Stomach (tissue), 9 donors: Measurements from ENCODE around the gene ACTL6B. TPM values are rescaled to one million over a fixed set of nuclear protein-coding genes. Genes with fewer than 3 reads are reported as not detected.
"Not testable (repeated sequence)": the region's sequence is repeated elsewhere in the genome, so short reads cannot be mapped to it uniquely, and the experiment has no call there.

ENCODE experiments used
- DNase-seq, 2 donors: peaks; one replicate each; pipeline versions ENCODE4 v3.0.0 to v3.0.0-alpha.2; 2013 to 2019
- H3K27ac ChIP-seq, 5 donors: fragments of 200-600 bp in 4 of 5; sonication (generic) in 4 of 5; one replicate each; pipeline ENCODE4 v1.5.1; 2013 to 2019; ENCODE audit warnings: mild to moderate bottlenecking in 1 of 5, moderate library complexity in 1 of 5
- H3K27me3 ChIP-seq, 3 donors: fragments of 200-600 bp; sonication (generic); one replicate each; pipeline ENCODE4 v1.5.1; 2017 to 2019; ENCODE audit warnings: mixed run types in 1 of 3
- H3K36me3 ChIP-seq, 4 donors: fragments of 200-600 bp; sonication (generic); 1 replicate in 3 of 4; 2 replicates in 1 of 4; pipeline ENCODE4 v1.5.1; 2016 to 2019
- H3K4me1 ChIP-seq, 4 donors: fragments of 200-600 bp; sonication (generic); one replicate each; pipeline ENCODE4 v1.5.1; 2016 to 2019
- H3K4me3 ChIP-seq, 4 donors: fragments of 200-600 bp; sonication (generic) in 3 of 4; one replicate each; pipeline ENCODE4 v1.5.1; 2016 to 2019; ENCODE audit warnings: mild to moderate bottlenecking in 1 of 4
- H3K9me3 ChIP-seq, 4 donors: fragments of 200-600 bp; sonication (generic); one replicate each; pipeline ENCODE4 v1.5.1; 2016 to 2019
- EP300 ChIP-seq: sonication (generic); formaldehyde crosslinking; IDR thresholded peaks from one replicate; pipeline ENCODE4 v1.6.1; 2017; ENCODE audit warnings: antibody characterized with exemption
- POLR2A ChIP-seq, 4 donors: fragments of 450-650 bp; IDR thresholded peaks; one replicate each; pipeline ENCODE4 v1.6.1; 2016; ENCODE audit warnings: antibody characterized with exemption in 4 of 4, control low read depth in 2 of 4, mild to moderate bottlenecking in 1 of 4, moderate library complexity in 1 of 4
- POLR2AphosphoS5 ChIP-seq, 3 donors: sonication (generic); formaldehyde crosslinking; IDR thresholded peaks; one replicate each; pipeline ENCODE4 v1.6.1; 2016; ENCODE audit warnings: antibody characterized with exemption in 3 of 3
- WGBS, 5 donors: extraction: QIAGEN DNeasy Blood & Tissue Kit in 3 of 5; methylation state at CpG; one replicate each; pipeline versions ENCODE4 v1.1.5 to v1.1.7; 2013 to 2018; 5-methylcytosine and 5-hydroxymethylcytosine counted together
- intact Hi-C: fragments of 100-400 bp; cut with DNase I; formaldehyde crosslinking; loops from one replicate; pipeline ENCODE4 v1.15.1; 2023; ENCODE audit warnings: low total_unique reads
- polyA plus RNA-seq, 3 donors: library from polyadenylated mRNA; stranded (reverse); fragments of 200-250 nt; gene quantifications; one replicate each; pipeline ENCODE4 v1.2.3, GENCODE V29; 2013
- total RNA-seq, 5 donors: library from RNA; depleted of rRNA; stranded (reverse); fragments of >200 nt; gene quantifications; one replicate each; pipeline versions ENCODE4 v1.1.0 to v1.2.3, GENCODE V29; 2014 to 2016
- TF ChIP-seq, protein P1 (sequence below), 7 experiments: fragments of 450-650 bp in 4 of 7; fragments of 200-600 bp in 3 of 7; sonication (generic) in 3 of 7; IDR thresholded peaks; one replicate each; pipeline ENCODE4 v1.5.1; 2016 to 2019; ENCODE audit warnings: antibody characterized with exemption in 7 of 7, control low read depth in 2 of 7, mild to moderate bottlenecking in 1 of 7
- donor health status: healthy with polysubstance abuse.
- donor health status: Bipolar disorder and iron deficiency.
- donor health status: healthy.

The ACTL6B gene
- total and polyA plus RNA-seq, 8 donors = 0.25 to 1.4 (median 0.43) TPM; not detected in 3

DNA sequence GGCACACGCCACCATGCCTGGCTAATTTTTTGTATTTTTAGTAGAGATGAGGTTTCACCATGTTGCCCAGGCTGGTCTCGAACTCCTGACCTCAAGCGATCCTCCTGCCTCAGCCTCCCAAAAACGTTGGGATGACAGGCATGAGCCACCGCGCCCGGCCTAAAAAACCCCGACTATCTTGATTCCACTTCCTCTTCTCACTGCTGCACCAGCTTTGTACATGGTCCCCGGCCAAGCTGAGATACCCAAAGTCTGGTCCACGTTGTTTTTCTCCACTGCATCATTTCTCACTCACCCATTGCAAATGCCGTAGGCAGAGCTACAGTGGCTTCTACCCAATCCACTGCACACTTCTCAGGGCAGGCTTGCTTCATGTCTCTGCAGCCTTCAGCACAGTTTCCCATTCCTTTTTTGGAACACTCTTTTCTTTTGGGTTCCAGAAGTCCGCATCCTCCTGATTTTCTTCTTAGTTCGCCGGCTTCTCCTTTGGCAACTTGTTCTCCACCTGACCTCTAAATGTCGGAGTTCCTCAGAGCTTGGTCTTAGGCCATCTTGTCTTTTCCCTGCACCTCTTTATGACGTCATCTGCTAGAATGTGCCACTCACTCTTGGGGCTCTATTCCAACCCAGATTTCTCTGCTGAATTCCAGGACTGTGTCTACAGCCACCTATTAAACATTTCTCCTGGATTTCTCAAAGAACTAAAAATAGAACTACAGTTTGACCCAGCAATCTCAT lies 11.3 kb upstream of the ACTL6B start:
- Histone ChIP-seq H3K9me3 (no peaks in the 10 kb centered on the region), H3K27me3 (no peaks in the 10 kb centered on the region), H3K27ac (no peak overlapping the region), H3K4me1 (peaks cover 0 to under 1% (median 0%) of the 10 kb centered on the region in 4 donors), H3K36me3 (no peaks in the 10 kb centered on the region), H3K4me3 (no peak overlapping the region)
- intact Hi-C loops = no loop called here
- TF ChIP-seq, protein P1, sequence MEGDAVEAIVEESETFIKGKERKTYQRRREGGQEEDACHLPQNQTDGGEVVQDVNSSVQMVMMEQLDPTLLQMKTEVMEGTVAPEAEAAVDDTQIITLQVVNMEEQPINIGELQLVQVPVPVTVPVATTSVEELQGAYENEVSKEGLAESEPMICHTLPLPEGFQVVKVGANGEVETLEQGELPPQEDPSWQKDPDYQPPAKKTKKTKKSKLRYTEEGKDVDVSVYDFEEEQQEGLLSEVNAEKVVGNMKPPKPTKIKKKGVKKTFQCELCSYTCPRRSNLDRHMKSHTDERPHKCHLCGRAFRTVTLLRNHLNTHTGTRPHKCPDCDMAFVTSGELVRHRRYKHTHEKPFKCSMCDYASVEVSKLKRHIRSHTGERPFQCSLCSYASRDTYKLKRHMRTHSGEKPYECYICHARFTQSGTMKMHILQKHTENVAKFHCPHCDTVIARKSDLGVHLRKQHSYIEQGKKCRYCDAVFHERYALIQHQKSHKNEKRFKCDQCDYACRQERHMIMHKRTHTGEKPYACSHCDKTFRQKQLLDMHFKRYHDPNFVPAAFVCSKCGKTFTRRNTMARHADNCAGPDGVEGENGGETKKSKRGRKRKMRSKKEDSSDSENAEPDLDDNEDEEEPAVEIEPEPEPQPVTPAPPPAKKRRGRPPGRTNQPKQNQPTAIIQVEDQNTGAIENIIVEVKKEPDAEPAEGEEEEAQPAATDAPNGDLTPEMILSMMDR (IDR thresholded peaks at IDR 0.05) = no peak
- TF ChIP-seq POLR2AphosphoS5 (IDR thresholded peaks at IDR 0.05) (no peak), EP300 (no peak), POLR2A (IDR thresholded peaks at IDR 0.05) (no peak)
- DNase-seq = no peak
- 75 to 84% (median 79%) methylated on average over 16 of the region's 16 CpGs for WGBS, 5 donors

DNA sequence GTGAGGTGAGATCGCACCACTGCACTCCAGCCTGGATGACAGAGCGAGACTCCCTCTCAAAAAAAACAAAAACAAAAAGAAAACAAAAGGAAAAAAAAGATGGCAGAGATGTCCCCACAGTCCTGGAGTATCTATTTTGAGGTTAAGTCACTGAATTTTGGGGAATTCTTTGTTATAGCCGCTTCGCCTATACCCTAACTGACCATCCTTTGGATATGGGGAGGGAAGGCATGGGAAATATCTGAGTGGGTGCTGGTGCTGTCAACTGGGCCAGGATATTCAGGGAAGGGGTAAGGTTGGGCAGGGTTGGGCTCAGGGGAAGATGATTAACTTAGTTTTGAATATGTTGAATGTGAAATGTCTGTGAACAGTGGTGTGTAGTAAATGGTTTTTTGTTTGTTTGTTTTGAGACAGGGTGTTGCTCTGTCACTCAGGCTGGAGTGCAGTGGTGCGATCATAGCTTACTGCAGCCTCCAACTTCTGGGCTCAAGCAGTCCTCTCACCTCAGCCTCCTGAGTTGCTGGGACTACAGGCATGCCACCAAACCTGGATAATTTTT lies 9.0 kb upstream of the ACTL6B start:
- no peak for DNase-seq
- WGBS, 5 donors = 92 to 95% (median 94%) methylated on average over 5 of the region's 5 CpGs
- intact Hi-C loops = no loop called here
- TF ChIP-seq, protein P1 (IDR thresholded peaks at IDR 0.05) = no peak
- TF ChIP-seq POLR2AphosphoS5 (IDR thresholded peaks at IDR 0.05) = no peak
- TF ChIP-seq EP300 = no peak
- no peak for TF ChIP-seq POLR2A (IDR thresholded peaks at IDR 0.05)
- Histone ChIP-seq H3K4me3 (no peak overlapping the region), H3K36me3 (no peaks in the 10 kb centered on the region), H3K27ac (no peak overlapping the region), H3K27me3 (peaks cover 0 to 9% (median 0%) of the 10 kb centered on the region in 3 donors), H3K9me3 (no peaks in the 10 kb centered on the region), H3K4me1 (no peaks in the 10 kb centered on the region)

- H3K9me3 ChIP-seq, intact Hi-C loops, H3K4me1 ChIP-seq, H3K27ac ChIP-seq, H3K36me3 ChIP-seq, H3K4me3 ChIP-seq: not testable (repeated sequence)
- 63 to 72% (median 66%) methylated on average over 9 to 12 of the region's 12 CpGs for WGBS, 5 donors
- DNase-seq = peak in 1 of 2 donors; percentile 56
- peaks cover 0 to 34% (median 7%) of the 10 kb centered on the region in 3 donors for H3K27me3 ChIP-seq
Observed at GRCh38 chr7:100662194-100662776, 6.0 kb upstream of the ACTL6B start.

DNA sequence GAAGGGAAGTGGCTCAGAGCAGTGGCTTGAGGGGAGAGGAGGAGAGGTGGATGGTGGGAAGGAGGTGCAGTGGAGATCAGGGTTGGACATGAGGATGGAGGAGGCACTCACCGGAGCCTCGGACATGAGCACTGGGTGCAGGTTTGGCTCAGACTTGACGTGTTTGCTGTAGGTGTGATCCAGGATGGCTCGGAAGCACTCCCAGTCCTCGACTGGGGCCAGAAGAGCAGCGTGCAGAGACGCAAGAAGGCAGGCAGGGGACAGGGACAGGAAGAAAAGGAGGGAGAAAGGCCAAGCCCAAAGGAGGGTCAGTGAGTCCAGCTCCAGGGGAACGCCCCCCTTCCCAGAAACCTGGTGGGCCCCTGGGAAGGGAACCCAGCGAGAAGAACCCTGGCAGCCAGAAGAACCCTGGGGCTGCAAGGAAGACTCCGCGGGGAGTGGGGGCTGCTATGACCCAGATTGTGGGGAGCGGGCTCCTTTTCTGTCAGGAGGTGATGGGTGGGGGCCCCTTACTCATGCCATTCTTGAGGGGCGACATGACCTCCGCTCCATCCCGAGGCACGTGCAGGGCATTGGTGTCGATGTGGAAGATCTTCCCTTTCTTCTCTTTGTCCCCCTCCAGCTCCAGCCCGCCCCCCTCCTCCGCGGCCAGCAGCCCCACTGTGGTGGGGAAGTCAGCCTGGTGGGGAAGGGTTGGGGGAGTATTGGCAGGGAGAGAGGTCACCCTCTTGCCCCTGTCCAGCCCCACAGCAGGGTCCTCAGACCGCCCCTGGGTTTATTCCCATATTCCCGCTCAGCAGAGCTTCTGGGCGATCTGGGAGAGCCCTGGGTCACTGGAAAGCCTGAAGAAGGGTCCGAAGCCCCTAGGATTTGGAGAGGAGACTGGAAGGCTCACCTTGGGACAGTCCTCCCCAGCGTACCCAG lies 1.1 kb downstream of the ACTL6B start:
- no peak for DNase-seq
- 38 to 58% (median 57%) methylated on average over 22 to 25 of the region's 25 CpGs for WGBS, 5 donors
- Histone ChIP-seq H3K36me3 (no peaks in the 10 kb centered on the region), H3K9me3 (no peaks in the 10 kb centered on the region), H3K27ac (no peak overlapping the region), H3K4me1 (peaks cover 0 to 11% (median 2%) of the 10 kb centered on the region in 4 donors), H3K27me3 (peaks cover 9 to 84% (median 33%) of the 10 kb centered on the region in 3 donors), H3K4me3 (no peak overlapping the region)
- intact Hi-C loops = no loop called here
- no peak for TF ChIP-seq EP300
- TF ChIP-seq POLR2A (IDR thresholded peaks at IDR 0.05) = no peak
- TF ChIP-seq, protein P1 (IDR thresholded peaks at IDR 0.05) = no peak
- no peak for TF ChIP-seq POLR2AphosphoS5 (IDR thresholded peaks at IDR 0.05)
